Measurements from ENCODE around the gene PIGQ.

The PIGQ gene

GRCh38 chr16:534856-535445 lies 34.8 kb upstream of the PIGQ start:
- no peak for DNase-seq

- no peak for DNase-seq
Observed at GRCh38 chr16:535446-536405, 34.0 kb upstream of the PIGQ start.

GRCh38 chr16:536746-537145 lies 33.0 kb upstream of the PIGQ start:
- no peak for DNase-seq

- DNase-seq = no peak
Observed at GRCh38 chr16:537415-538335, 32.1 kb upstream of the PIGQ start.

GRCh38 chr16:539901-540530 lies 29.8 kb upstream of the PIGQ start:
- no peak for DNase-seq

- no peak for DNase-seq
Observed at GRCh38 chr16:540645-541340, 29.0 kb upstream of the PIGQ start.

GRCh38 chr16:543301-544164 lies 26.2 kb upstream of the PIGQ start:
- DNase-seq = no peak

GRCh38 chr16:544517-544916 lies 25.3 kb upstream of the PIGQ start:
- no peak for DNase-seq

GRCh38 chr16:546909-547770 lies 22.6 kb upstream of the PIGQ start:
- peak; percentile 71 for DNase-seq

GRCh38 chr16:548586-548985 lies 21.2 kb upstream of the PIGQ start:
- DNase-seq = no peak

GRCh38 chr16:549544-550263 lies 20.1 kb upstream of the PIGQ start:
- DNase-seq = no peak

- no peak for DNase-seq
Observed at GRCh38 chr16:551210-551609, 18.6 kb upstream of the PIGQ start.

- DNase-seq = no peak
Observed at GRCh38 chr16:552171-552570, 17.6 kb upstream of the PIGQ start.

GRCh38 chr16:553601-554296 lies 16.0 kb upstream of the PIGQ start:
- no peak for DNase-seq

GRCh38 chr16:554297-554621 lies 15.5 kb upstream of the PIGQ start:
- DNase-seq = no peak

GRCh38 chr16:554640-555365 lies 15.0 kb upstream of the PIGQ start:
- DNase-seq = peak; percentile 76

- DNase-seq = peak; percentile 96
Observed at GRCh38 chr16:555528-556473, 14.0 kb upstream of the PIGQ start.

Measured in eye (tissue), 1 donor.